NCI-H524 (cell line): ENCODE results near the gene UBR3.

ENCODE experiments used
- DNase-seq, 2 experiments: peaks; one replicate each; lab custom pipeline; 2025; lab: John Stamatoyannopoulos, UW

The UBR3 gene

DNA sequence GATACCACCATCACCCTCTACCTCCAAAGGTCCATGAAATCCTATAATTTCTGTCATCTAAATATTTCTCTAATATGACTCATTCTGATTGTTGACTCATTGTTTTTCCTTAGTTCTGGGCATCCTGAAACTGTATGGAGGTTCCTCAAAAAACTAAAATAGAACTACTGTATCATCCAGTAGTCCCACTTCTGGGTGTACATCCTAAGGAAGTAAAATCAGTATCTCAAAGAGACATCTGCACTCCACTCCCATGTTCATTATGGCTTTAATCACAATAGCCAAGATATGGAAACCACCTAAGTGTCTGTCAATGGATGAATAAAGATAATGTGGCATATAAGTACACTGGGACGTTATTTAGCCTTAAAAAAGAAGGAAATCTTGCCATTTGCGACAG is 224.9 kb downstream of the UBR3 start:
- no peak for DNase-seq

DNA sequence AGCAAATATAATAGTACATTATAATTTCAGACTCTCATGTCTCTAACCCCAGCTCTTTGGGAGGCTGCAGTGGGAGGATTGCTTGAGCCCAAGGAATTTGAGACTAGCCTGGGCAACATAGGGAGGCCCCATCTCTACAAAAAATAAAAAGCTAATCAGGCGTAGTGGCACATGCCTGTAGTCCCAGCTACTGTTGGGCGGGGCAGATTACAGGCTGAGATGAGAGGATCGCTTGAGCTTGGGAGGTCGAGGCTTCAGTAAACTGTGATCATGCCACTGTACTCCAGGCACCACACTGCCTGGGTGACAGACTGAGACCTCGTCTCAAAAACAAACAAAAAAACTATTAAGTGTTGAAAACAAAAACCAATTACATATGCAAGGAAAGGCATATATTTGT is 227.7 kb downstream of the UBR3 start:
- no peak for DNase-seq

DNA sequence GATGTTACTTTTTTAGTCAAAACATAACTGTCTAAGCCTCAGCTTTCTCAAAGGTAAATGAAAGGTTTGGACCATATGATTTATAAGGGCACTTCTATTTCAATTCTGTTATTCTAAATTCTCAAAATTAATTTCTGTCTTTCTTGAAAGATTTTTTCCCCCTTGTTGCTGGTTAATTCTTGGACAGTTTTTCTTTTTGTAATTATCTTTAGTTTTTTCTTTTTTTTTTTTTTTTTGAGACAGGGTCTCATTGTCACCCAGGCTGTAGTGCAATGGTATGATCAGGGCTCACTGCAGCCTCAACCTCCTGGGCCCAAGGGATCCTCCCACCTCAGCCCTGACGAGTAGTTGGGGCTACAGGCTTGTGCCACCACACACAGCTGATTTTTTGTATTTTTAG is 229.6 kb downstream of the UBR3 start:
- DNase-seq, result no peak

DNA sequence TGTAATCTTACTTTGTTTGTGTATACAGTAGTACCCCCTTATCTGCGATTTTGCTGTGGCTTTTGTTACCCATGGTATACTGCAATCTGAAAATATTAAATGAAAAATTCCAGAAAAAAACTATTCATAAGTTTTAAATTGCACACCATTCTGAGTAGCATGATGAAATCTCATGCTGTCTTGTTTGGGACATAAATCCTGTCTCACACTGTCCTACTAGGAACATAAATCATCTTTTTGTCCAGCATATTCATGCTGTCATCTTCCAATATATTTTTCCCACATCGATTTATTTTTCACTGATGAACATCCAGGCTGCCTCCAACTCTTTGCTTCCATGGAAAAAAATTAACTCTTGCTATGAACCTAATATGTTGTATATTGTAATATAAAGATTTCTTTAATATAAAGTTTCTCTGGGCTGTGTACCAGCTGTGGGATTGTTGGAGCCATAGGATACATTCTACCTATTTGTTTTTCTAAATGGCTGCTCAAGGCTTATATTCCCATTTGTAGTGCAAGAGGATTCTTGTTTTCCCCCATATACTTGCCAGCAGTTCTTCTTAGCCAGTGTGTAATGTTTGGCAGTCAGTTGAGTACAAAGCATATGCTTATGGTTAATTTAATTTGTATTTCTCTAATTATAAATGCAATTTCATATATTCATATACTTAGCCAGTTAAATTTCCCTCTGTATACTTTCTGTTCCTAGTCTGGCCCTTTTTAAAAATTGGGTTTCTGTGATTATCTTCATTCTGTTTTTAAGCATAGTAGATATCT is 236.4 kb downstream of the UBR3 start:
- DNase-seq, result no peak

DNA sequence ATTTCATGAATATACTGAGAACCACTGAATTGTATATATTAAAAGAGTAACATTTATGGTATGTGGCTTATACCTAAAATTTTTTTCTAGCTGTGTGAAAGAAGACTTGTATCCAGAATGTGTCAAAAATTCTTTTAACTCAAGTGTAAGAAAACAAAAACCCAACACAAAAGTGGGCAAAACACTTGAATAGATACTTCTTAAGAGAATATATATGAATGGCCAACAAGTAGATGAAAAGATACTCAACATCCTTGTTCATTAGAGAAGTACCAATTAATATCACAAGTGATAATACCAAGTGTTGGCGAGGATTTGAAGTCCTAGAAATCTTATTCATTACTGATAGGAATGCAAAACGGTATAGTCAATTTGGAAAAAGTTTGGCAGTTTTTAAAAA is 243.5 kb downstream of the UBR3 start:
- no peak for DNase-seq

DNA sequence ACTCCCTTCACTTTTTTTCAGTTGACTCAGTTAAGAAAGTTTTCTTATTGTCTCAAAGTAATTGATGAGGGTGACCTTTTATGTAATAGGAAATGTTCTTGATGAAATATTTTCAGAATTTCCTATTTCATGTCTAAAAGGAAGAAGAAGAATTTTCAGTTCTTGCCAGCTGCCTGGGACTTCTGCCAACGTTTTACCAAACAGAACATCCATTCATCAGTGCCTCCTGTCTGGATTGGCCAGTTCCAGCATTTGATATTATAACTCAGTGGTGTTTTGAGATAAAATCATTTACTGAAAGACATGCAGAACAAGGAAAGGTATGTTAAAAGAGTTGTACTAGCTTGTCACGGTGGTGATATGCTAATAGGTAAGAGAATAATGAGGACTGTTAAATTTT is 246.0 kb downstream of the UBR3 start:
- DNase-seq, result no peak

DNA sequence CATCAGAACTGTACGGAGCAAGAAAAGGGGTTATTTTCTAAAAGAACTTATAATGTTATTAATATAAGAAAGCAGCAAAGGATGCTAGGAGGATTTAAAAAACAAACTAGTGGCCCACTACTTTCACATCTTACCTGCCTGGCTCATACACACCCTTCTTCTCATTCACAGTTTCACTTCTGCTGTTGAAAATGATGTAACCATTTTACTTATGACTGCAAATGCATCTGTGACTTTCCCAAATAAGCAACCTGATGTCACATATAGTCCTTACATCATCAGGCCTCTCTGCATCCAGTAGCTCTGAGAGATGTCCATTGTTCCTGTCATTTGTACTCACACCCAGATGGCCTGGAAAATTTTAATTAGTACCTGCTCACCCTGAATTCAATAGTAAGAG is 248.9 kb downstream of the UBR3 start:
- DNase-seq, result no peak

DNA sequence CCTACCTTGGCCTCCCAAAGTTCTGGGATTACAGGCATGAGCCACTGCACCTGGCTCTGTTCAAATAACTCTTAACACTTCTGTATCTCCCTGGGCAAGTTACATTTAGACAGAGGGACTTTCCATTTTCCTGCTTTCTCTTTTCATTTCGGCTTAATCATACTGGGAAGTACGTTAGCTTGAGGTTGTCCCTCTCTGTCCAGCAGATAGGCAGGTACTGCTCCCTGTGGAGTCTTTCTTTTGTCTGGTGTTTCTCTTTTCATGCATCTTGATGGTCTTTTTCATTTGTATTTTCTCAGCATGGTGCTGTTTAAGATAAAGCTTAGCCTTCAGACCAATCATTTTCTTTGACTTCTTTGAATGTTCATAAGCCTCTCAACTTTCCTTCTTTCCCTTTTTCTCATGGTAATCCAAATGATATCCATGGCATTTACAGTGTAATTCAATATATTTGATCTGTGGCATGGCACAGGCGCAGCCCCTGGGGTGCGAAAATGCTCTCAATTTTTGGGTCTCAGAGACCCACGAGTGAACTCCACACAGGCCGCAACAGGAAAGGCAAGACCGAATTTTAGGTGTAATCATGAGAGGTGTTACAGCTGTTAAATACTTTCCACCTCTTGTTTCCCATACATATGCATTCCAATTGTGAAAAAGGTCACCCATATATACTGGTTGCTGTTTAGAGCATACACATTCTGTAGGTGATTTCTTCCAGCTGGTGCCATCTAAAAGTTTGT is 250.7 kb downstream of the UBR3 start:
- DNase-seq, result no peak

DNA sequence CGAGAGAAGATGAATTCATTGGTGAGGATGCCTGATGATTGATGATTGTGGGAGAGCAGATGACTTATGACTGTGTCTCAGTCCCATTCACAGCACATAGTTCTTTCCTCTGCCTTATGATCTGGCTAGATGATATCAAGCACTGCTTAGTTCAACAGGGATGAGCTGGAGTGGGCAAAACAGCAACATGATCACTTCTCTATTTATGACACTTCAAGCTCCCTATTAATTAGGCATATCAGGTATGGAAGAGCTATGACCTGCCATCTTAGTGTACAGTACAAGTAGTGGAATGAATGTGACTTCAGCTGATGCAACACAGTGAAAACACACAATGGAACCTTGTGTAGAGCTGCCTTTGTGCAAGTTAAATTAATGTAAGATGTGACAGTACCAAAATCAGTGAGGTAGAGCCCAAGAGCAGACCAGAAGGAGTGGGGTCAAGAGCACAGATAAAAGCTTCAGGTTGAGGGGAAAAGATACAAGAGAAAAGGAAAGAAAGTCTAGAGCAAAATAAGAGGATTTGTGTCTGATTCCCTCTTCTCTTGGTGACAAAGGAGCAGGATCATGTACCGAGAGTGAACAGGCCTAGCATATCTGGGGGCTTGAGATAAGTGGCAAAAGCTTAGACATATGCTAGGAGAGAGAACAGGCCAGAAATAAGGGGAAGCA is 257.7 kb downstream of the UBR3 start:
- no peak for DNase-seq

DNA sequence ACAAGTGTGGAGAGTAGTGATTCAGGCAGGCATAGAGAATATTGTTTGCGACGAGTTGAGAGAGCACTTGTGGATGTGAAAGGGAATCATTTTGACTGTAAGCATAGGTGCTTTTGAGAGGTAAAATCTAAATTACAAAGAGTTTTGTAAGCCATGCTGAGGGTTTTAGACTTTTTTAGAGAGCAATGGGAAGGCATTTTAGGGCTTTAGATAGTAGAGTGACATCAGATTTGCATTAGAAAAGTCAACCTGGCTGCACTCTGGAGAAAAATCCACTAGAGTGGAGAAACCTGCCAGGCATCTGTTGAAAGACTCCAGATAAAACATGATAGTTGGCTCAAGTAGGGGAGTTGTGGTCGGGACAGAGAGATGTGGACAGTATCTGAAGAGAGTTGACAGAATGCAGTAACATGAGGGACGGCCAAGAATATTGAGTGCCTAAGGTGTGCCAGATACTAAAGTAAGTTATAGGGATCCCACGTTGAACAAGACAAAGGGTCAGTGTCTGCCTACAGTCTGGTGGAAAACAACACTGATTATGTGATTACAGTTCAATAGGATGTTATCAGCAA is 258.9 kb downstream of the UBR3 start:
- DNase-seq, result no peak

DNA sequence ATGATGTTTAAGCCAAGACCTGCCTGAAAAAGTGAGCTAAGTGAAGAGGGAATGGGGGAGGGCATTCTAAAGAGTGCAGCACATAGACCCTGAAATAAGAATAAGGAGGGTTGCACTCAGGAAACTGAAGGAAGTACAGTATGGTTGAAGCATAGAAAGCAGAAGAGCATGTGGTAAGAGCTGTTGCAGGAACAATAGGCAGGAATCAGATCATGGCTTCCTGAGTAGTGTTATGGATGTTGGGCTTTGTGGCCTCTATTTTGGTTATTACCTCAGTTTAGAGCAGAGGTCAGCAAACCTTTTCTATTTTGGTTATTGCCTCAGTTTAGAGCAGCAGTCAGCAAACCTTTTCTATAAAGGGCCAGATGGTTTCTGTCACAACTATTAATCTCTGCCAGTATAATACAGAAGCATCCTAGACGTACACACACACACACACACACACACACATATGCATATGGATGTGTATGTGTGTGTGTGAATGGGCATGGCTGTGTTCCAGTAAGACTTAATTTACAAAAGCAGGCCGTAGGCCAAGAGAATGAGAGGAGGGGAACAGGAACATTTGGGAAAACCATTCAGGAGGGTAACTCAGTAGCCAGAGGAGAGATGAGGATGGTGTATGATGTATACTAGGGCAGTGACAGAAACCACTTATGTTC is 259.6 kb downstream of the UBR3 start:
- DNase-seq, result no peak

DNA sequence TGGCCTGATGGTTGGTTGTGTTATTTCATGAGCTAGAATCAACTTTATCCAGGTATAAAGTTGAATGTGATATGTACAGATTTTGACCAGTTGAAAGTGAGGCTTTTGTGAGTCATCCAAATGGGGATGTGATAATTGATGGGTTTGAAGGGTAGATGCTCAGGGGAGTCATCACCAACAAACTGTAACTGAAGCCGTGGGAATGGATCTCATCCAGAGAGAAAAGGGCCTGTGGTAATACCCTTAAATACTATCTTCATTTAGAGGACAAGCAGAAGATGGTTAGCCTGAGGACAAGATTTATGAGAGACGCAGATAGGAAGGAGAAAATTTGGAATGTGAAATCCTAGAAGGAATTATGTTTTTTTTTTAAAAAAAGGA is 260.1 kb downstream of the UBR3 start:
- no peak for DNase-seq

DNA sequence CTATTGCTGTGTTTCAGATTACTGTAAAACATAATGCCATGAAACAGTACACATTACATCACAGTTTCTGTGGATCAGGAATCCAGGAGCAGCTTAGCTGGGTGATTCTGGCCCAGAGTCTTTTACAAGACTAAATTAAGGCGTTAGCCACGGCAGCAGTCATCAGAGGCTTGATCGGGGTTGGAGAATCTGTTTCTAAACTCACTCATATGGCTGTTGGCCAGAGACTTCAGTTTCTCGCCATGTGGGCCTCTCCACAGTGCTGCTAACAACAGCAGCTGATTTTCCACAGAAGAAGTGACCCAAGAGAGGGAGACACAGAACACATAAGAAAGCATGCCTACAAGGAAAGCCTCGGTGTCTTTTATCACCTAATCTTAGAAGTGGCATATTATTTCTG is 261.5 kb downstream of the UBR3 start:
- no peak for DNase-seq

DNA sequence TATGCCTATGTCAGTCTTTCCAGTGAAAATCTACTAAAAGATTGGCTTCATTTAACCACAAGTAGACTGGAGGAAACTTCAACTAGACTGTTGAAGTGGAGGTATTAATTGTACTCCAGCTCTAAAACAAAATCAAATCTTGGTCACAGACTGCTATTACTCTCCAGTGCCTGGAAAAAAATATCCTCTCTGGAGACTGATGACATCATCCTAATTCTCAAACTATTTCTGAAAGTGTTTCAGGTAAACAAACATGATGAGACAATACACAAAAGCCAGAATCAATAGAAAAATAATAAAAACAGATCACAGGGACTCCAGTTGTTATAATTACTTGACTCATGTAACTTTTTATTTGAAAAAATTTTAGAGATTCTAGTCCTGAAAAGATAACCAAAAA is 263.0 kb downstream of the UBR3 start:
- no peak for DNase-seq

DNA sequence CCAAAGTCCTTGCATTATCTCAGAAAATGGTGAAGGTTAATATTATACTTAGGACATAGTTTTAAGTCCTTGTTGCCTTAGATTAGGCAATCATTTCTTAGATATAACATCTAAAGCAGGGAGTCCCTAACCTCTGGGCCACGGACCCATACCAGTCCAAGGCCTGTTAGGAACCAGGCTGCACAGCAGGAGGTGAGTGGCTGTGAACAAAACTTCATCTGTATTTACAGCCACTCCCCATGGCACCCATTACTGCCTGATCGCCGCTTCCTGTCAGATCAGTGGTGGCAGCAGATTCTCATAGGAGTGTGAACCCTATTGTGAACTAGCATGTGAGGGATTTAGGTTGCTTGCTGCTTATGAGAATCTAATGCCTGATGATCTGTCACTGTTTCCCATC is 264.2 kb downstream of the UBR3 start:
- no peak for DNase-seq

DNA sequence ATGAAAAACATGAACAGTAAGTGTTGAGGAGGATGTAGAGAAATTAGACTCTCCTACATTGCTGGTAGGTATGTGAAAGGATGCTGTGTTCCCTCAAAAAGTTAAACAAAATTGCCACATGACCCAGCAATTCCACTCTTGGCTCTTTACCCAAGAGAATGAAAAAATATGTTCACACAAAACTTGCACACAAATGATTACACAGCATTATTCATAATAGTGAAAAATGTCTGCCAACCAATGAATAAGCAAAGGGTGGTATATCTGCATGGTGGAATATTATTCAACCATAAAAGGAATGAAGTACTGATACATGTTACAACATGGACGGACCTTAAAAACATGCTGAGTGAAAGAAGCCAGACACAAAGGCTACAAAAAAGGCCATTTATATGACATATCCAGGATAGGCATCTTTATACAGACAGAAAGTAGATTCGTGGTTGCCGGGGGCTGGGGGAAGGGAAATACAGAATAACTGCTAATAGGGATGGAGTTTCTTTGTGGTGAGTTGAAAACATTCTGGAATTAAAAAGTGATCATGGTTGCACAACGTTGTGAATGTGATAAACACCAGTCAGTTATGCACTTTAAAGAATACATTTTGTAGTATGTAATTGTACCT is 265.3 kb downstream of the UBR3 start:
- no peak for DNase-seq

DNA sequence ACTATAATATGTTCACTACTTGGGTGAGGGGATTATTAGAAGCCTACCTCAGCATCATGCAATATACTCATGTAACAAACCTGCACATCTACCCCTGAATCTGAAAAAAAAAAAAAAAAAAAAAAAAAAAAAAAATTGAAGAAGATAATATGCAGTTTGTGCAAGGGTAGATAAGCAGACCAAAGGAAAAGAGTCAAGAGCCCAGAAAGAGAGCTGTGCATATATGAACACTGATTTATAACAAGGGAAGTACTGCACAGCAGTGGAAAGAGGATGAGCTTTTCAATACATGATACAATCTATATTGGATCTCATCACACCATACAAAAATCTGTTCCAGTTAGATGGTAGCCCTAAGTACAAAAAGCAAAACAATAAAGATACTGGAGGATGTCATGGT is 268.1 kb downstream of the UBR3 start:
- no peak for DNase-seq

DNA sequence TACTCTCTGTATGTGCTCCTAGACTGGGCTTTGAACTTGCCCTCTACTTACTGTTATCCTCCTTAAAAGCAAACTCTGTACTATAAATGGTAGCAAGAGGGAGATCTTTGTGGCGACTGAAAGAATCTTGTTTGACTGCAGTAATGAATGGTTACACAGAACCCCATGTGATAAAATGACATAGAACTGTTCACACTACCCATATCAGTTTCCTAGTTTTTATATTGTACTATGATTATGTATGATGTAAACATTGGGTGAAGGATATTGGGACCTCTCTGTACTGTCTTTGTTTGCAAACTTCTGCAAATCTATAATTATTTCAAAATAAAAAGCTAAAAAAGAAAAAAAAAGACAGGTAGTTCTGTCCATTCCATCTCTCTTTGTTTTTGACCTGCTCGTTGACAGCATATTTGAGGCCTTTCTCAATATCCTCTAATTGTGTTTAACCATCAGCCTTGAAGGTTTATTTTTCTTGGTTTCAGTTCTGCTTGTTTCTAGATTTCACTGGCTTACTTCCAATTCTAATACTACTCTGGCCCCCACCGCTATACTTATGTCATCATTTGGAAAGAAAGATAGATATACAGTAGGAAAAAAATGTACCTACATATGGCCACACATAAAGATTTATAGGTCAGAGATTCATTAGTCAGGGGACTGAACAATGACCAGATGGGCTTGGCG is 271.5 kb downstream of the UBR3 start:
- no peak for DNase-seq

DNA sequence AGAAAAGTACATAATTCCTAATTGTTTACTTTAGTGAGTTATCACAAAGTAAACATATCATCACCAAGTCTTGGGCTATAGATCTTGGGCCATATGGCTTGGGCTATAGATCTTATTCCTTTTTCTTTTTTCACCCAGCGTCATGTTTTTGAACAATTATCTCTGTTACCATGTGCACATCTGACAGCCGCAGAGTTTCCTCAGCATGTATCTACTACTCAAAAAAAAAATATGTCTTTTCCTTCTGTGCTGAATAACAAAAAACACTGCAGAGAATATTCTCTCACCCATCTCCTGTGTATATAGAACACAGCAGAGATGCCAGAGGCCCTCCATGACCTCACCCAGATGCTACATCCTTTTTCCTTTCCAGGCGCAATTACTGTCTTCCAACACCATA is 274.5 kb downstream of the UBR3 start:
- DNase-seq, result no peak

DNA sequence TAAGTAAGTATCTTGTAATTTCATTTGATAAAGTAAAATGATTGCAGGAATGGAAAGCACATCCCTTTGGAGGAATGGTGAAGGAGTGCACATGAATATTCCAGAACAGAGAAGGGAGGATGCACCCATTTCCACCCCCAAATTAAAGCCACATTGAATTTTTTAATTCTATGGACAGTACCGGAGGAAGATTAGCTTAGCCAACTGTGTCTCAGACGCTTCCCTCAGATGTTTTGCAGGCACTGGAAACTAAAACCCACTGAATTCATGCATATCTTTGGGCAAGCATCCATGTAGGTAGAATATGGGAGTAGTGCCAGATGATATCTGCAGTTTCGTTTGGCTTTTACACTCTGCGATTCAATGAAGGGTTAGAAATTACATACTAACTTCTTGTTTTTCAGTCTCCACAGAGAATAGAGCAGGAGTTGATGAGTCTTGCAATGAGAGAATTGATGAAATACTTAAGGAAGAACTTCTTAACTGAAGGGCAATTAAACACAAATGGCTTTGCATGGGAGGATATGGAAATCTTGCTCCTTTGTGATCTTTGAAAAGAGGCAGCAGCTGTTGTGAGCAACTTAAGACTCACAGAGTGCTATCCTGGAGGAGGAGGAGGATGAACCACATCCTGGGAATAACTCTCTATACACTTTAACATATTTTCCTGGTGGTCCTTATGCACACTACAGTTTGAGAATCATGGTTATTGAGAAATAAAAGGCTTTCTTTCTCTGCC is 279.0 kb downstream of the UBR3 start:
- peak; percentile 90 to 98 for DNase-seq
